Mucosa of rectum (tissue), 2 donors: ENCODE measurements around the gene TMC7.

Experiments
- H3K27ac ChIP-seq, 2 donors: one replicate each; pipeline ENCODE4 v1.7.0; 2013; ENCODE audit warnings: inconsistent platforms in 2 of 2, low read depth in 2 of 2, low read length in 2 of 2
- H3K27me3 ChIP-seq, 2 donors: one replicate each; pipeline ENCODE4 v1.7.0; 2013; ENCODE audit warnings: low read length in 2 of 2; ENCODE audit not compliant: control insufficient read depth in 2 of 2, insufficient read depth in 2 of 2
- H3K36me3 ChIP-seq, 2 donors: one replicate each; pipeline ENCODE4 v1.7.0; 2013; ENCODE audit warnings: low read length in 2 of 2; ENCODE audit not compliant: control insufficient read depth in 2 of 2, insufficient read depth in 2 of 2
- H3K4me1 ChIP-seq, 2 donors: one replicate each; pipeline ENCODE4 v1.7.0; 2013; ENCODE audit warnings: low read length in 2 of 2, mild to moderate bottlenecking in 1 of 2; ENCODE audit not compliant: control insufficient read depth in 2 of 2, insufficient read depth in 2 of 2
- H3K4me3 ChIP-seq, 2 donors: one replicate each; pipeline ENCODE4 v1.7.0; 2013; ENCODE audit warnings: low read length in 2 of 2
- H3K9ac ChIP-seq, 2 donors: one replicate each; pipeline ENCODE4 v1.7.0; 2013; ENCODE audit warnings: low read length in 2 of 2, low read depth in 1 of 2, mild to moderate bottlenecking in 1 of 2
- H3K9me3 ChIP-seq, 2 donors: one replicate each; pipeline ENCODE4 v1.7.0; 2013; ENCODE audit warnings: low read length in 2 of 2; ENCODE audit not compliant: control insufficient read depth in 2 of 2
- donor health status: healthy.
- donor health status: Normal muscosa, but diverticular disease.

Gene TMC7

DNA sequence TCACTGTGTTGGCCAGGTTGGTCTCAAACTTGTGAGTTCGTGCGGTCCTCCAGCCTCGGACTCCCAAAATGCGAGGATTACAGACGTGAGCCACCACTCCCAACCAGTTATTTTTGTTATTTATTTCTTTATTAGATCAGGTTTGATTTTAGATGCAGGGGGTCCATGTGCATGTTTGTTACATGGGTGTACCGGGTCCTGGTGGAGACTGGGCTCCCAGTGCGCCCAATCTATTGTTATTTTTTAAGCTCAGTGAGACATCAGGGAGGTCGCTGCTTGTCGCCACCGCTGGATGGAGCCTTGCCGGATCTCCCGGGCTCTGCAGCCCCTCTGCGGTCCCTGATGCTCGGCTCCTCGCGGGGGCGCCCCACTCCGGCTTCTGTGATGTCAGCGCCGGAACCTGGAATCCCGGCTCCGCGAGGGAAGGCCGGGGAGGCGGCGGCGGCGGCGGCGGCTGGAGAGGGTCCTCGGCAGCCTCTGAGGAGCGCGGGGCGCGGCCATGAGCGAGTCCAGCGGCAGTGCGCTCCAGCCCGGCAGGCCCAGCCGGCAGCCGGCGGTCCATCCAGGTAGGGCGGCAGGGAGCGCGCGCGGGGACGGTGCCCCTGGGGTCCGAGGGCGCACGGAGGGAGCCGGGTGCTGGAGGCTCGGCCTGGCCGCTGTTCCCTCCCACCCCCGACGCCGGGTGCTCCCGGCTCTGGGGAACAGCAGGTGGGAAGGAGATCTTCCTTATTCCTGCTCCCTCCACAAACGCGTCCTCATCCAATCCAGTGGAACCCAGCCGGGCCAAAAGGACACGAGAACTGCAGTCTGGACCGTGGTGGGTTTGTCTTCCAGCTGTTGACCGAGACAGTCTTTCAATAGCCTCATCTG lies at the start of gene TMC7:
Gene TMC7 (plus strand): TSS at position 370 of the 870 bp plus-strand sequence. CDS start 130 bp downstream, at position 500.
- H3K27me3 ChIP-seq: no peaks in the 10 kb centered on the region
- peak within 1 kb of the TSS; percentile 77 to 85 for H3K27ac ChIP-seq
- peak within 1 kb of the TSS; percentile 72 to 93 for H3K9ac ChIP-seq
- H3K36me3 ChIP-seq: no peaks in the 10 kb centered on the region
- peak within 1 kb of the TSS; percentile 78 to 84 for H3K4me3 ChIP-seq
- peaks cover 2 to 7% of the 10 kb centered on the region in 2 donors for H3K4me1 ChIP-seq
- no peaks in the 10 kb centered on the region for H3K9me3 ChIP-seq

DNA sequence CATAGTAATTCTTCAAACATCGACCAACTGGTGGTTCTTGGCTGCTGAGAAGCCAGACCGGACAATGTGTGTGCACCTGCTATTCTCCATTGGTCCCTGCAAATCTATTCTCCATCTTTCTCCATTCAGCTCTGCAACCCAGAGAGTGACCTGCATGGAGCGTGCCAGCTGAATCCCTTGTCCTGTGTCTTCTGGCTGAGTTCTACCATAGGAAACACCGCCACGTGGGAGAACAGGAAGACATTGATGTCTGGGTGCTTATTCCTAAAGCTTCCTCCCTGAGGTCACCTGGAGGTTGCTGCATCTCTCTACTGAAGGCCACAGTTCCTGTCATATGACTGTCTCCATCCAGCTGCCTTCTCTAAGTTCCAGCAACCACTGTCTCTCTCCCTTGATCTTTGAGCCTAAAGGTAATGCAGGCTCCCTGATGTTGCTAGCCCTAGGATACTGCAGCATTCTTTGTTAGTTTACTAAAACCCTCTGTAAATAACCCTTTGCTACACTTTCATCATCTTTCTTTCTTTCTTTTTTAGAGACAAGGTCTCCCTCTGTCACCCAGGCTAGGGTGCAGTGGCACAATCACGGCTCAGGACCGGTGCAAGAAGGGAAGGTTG lies 46.9 kb upstream of the TMC7 start:
- H3K27ac ChIP-seq: no peak overlapping the region

GRCh38 chr16:18937390-18937789 lies 46.3 kb upstream of the TMC7 start:
- H3K27me3 ChIP-seq: no peaks in the 10 kb centered on the region
- H3K27ac ChIP-seq: no peak overlapping the region
- no peak overlapping the region for H3K9ac ChIP-seq
- H3K36me3 ChIP-seq: no peaks in the 10 kb centered on the region
- no peaks in the 10 kb centered on the region for H3K9me3 ChIP-seq
- H3K4me1 ChIP-seq: peaks cover 2 to 19% of the 10 kb centered on the region in 2 donors
- H3K4me3 ChIP-seq: no peak overlapping the region

More for the DNA sequence above, 46.9 kb upstream of the TMC7 start:
- Histone ChIP-seq H3K36me3 (no peaks in the 10 kb centered on the region), H3K27me3 (no peaks in the 10 kb centered on the region), H3K9me3 (no peaks in the 10 kb centered on the region), H3K4me1 (peaks cover 0 to 14% of the 10 kb centered on the region in 2 donors), H3K9ac (no peak overlapping the region), H3K4me3 (no peak overlapping the region)

GRCh38 chr16:18938986-18939385 lies 44.7 kb upstream of the TMC7 start:
- Histone ChIP-seq H3K36me3 (no peaks in the 10 kb centered on the region), H3K4me1 (peaks cover 2 to 19% of the 10 kb centered on the region in 2 donors), H3K9ac (no peak overlapping the region), H3K4me3 (no peak overlapping the region), H3K9me3 (no peaks in the 10 kb centered on the region), H3K27me3 (no peaks in the 10 kb centered on the region), H3K27ac (no peak overlapping the region)

DNA sequence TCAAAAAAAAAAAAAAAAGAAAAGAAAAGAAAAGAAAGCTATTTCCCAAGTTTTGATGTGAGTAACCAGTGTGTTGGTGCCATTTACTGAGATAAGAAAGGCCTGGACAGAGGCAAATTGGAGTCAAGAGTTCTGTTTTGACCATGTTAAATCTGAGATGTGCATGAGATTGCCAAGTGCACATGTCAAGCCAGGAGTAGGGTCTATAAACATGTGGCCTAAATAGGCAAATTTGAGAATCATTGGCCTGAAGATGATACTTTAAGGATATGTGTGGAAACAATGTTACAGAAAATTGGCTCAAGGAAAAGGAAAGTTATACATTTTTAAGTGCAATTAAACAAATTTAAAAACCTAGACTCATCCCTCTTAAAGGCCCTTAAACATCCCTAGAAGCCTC lies 42.3 kb upstream of the TMC7 start:
- Histone ChIP-seq H3K27me3 (no peaks in the 10 kb centered on the region), H3K9ac (no peak overlapping the region), H3K4me1 (peaks cover 2 to 22% of the 10 kb centered on the region in 2 donors), H3K9me3 (no peaks in the 10 kb centered on the region), H3K27ac (peak overlapping the region; percentile 16 to 27), H3K4me3 (no peak overlapping the region), H3K36me3 (no peaks in the 10 kb centered on the region)

GRCh38 chr16:18942061-18942460 lies 41.7 kb upstream of the TMC7 start:
- H3K4me3 ChIP-seq: no peak overlapping the region
- no peaks in the 10 kb centered on the region for H3K36me3 ChIP-seq
- no peak overlapping the region for H3K9ac ChIP-seq
- no peaks in the 10 kb centered on the region for H3K27me3 ChIP-seq
- H3K4me1 ChIP-seq: peaks cover 2 to 17% of the 10 kb centered on the region in 2 donors
- H3K27ac ChIP-seq: peak overlapping the region; percentile 16 to 27
- no peaks in the 10 kb centered on the region for H3K9me3 ChIP-seq

- Histone ChIP-seq H3K9ac (no peak overlapping the region), H3K4me3 (no peak overlapping the region), H3K36me3 (no peaks in the 10 kb centered on the region), H3K27ac (no peak overlapping the region), H3K27me3 (no peaks in the 10 kb centered on the region), H3K4me1 (peaks cover 2 to 15% of the 10 kb centered on the region in 2 donors), H3K9me3 (no peaks in the 10 kb centered on the region)
Observed at GRCh38 chr16:18943414-18943813, 40.3 kb upstream of the TMC7 start.

DNA sequence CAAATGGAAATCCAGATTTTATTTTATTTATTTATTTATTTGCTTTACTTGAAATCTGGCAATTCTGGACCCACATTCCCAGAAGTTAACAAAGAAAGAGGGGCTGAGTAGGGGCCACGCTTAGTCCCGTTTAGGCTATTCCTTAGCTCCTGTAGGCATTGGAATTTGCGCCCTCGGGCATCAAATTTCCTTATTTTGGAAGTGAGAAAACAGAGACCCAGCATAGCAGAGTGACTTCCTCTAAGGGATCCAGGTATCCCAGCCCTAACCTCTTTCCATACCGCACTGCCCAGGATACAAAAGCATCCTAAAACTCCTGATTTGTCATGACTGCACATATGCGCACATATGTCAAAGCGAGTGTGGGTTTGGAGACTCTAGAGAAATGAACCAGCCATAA lies 38.5 kb upstream of the TMC7 start:
- H3K36me3 ChIP-seq: no peaks in the 10 kb centered on the region
- H3K9me3 ChIP-seq: no peaks in the 10 kb centered on the region
- no peak overlapping the region for H3K4me3 ChIP-seq
- H3K9ac ChIP-seq: no peak overlapping the region
- peaks cover 2 to 12% of the 10 kb centered on the region in 2 donors for H3K4me1 ChIP-seq
- H3K27ac ChIP-seq: peak overlapping the region in 1 of 2 donors; percentile 78
- no peaks in the 10 kb centered on the region for H3K27me3 ChIP-seq

DNA sequence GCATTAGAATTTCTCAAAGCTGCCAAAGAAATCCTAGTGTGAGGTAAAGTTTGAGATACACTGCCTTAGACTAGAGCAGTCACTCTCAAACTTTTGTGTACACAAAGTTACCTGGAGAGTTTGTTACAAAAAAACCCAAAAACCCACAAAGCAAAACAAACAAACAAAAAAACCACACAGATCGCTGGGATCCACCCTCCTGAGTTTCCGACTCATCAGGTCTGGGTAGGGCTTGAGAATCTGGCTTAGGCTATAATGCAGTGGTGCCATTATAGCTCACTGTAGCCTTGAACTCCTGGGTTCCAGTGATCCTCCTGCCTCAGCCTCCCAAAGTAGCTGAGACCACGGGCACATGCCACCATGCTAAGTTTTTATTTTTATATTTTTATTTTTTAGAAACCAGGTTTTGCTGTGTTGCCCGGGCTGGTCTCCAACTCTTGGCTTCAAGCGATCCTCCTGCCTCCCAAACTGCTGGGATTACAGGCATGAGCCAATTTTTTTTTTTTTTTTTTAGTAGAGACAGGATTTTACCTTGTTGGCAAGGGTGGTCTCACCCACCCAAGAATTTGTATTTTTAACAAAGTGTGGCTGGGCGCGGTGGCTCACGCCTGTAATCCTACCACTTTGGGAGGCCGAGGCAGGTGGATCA lies 35.2 kb upstream of the TMC7 start:
- H3K27ac ChIP-seq: no peak overlapping the region

More for the DNA sequence above, 35.2 kb upstream of the TMC7 start:
- H3K4me1 ChIP-seq: peaks cover 0 to 3% of the 10 kb centered on the region in 2 donors
- H3K4me3 ChIP-seq: no peak overlapping the region
- H3K9ac ChIP-seq: no peak overlapping the region
- no peaks in the 10 kb centered on the region for H3K36me3 ChIP-seq
- H3K9me3 ChIP-seq: no peaks in the 10 kb centered on the region
- no peaks in the 10 kb centered on the region for H3K27me3 ChIP-seq
